ENCODE data around the gene MAP4K4.
"Not testable (repeated sequence)": the region's sequence is repeated elsewhere in the genome, so short reads cannot be mapped to it uniquely, and the experiment has no call there.

Gene MAP4K4

GRCh38 chr2:101754618-101755017, 57.1 kb downstream of the MAP4K4 start:
- no peak for DNase-seq (ENCODE audit: low read depth, low spot score)
- H3K4me3 ChIP-seq (ENCODE audit: low read length), result no peak overlapping the region

GRCh38 chr2:101756266-101756665, 58.8 kb downstream of the MAP4K4 start:
- no peak for DNase-seq (ENCODE audit: low read depth, low spot score)
- no peak overlapping the region for H3K4me3 ChIP-seq (ENCODE audit: low read length)

GRCh38 chr2:101758001-101758400, 60.5 kb downstream of the MAP4K4 start:
- no peak overlapping the region for H3K4me3 ChIP-seq (ENCODE audit: low read length)
- no peak for DNase-seq (ENCODE audit: low read depth, low spot score)

GRCh38 chr2:101759162-101759561, 61.7 kb downstream of the MAP4K4 start:
- DNase-seq (ENCODE audit: low read depth, low spot score), result no peak

GRCh38 chr2:101762451-101763171, 65.1 kb downstream of the MAP4K4 start:
- H3K4me3 ChIP-seq (ENCODE audit: low read length), result no peak overlapping the region
- DNase-seq (ENCODE audit: low read depth, low spot score), result no peak

More at GRCh38 chr2:101759162-101759561, 61.7 kb downstream of the MAP4K4 start:
- H3K4me3 ChIP-seq (ENCODE audit: low read length), result no peak overlapping the region

- no peak overlapping the region for H3K4me3 ChIP-seq (ENCODE audit: low read length)
- no peak for DNase-seq (ENCODE audit: low read depth, low spot score)
Measured at GRCh38 chr2:101763496-101764333, 66.2 kb downstream of the MAP4K4 start.

- DNase-seq (ENCODE audit: low read depth, low spot score), result no peak
- H3K4me3 ChIP-seq (ENCODE audit: low read length), result no peak overlapping the region
Measured at GRCh38 chr2:101766337-101766736, 68.8 kb downstream of the MAP4K4 start.

- no peak for DNase-seq (ENCODE audit: low read depth, low spot score)
- no peak overlapping the region for H3K4me3 ChIP-seq (ENCODE audit: low read length)
Measured at GRCh38 chr2:101766871-101767739, 69.6 kb downstream of the MAP4K4 start.

GRCh38 chr2:101768556-101769220, 71.2 kb downstream of the MAP4K4 start:
- peak; percentile 84 for DNase-seq (ENCODE audit: low read depth, low spot score)

GRCh38 chr2:101769726-101770125, 72.2 kb downstream of the MAP4K4 start:
- not testable (repeated sequence) for H3K4me3 ChIP-seq (ENCODE audit: low read length); DNase-seq (ENCODE audit: low read depth, low spot score)

More at GRCh38 chr2:101768556-101769220, 71.2 kb downstream of the MAP4K4 start:
- no peak overlapping the region for H3K4me3 ChIP-seq (ENCODE audit: low read length)

- H3K4me3 ChIP-seq (ENCODE audit: low read length), result no peak overlapping the region
- peak; percentile 37 for DNase-seq (ENCODE audit: low read depth, low spot score)
Measured at GRCh38 chr2:101770726-101771125, 73.2 kb downstream of the MAP4K4 start.

- no peak overlapping the region for H3K4me3 ChIP-seq (ENCODE audit: low read length)
- peak; percentile 49 for DNase-seq (ENCODE audit: low read depth, low spot score)
Measured at GRCh38 chr2:101771227-101771902, 73.9 kb downstream of the MAP4K4 start.

- no peak for DNase-seq (ENCODE audit: low read depth, low spot score)
- H3K4me3 ChIP-seq (ENCODE audit: low read length), result no peak overlapping the region
Measured at GRCh38 chr2:101771910-101772321, 74.4 kb downstream of the MAP4K4 start.

- peak overlapping the region; percentile 7 for H3K4me3 ChIP-seq (ENCODE audit: low read length)
- peak; percentile 82 for DNase-seq (ENCODE audit: low read depth, low spot score)
Measured at GRCh38 chr2:101773137-101773536, 75.6 kb downstream of the MAP4K4 start.

- H3K4me3 ChIP-seq (ENCODE audit: low read length); DNase-seq (ENCODE audit: low read depth, low spot score): not testable (repeated sequence)
Measured at GRCh38 chr2:101773961-101774360, 76.5 kb downstream of the MAP4K4 start.

GRCh38 chr2:101775092-101775491, 77.6 kb downstream of the MAP4K4 start:
- H3K4me3 ChIP-seq (ENCODE audit: low read length), result no peak overlapping the region
- no peak for DNase-seq (ENCODE audit: low read depth, low spot score)

- no peak for DNase-seq (ENCODE audit: low read depth, low spot score)
- no peak overlapping the region for H3K4me3 ChIP-seq (ENCODE audit: low read length)
Measured at GRCh38 chr2:101775636-101776035, 78.1 kb downstream of the MAP4K4 start.
